H9 (cell line): ENCODE measurements around the gene DKK3. TPM values are rescaled to one million over a fixed set of nuclear protein-coding genes. Genes with fewer than 3 reads are reported as not detected.

Source experiments
- DNase-seq: peaks from one replicate; pipeline ENCODE4 v3.0.0-alpha.2; 2017
- H2AFZ ChIP-seq: one replicate; pipeline ENCODE4 v1.6.1; 2013; ENCODE audit warnings: mild to moderate bottlenecking, low read length, control low read depth, moderate library complexity
- H2AK5ac ChIP-seq: 2 replicates; pipeline ENCODE4 v1.6.1; 2013; ENCODE audit warnings: low read length, control low read depth, mixed read lengths; ENCODE audit not compliant: insufficient read length
- H2BK120ac ChIP-seq: one replicate; pipeline ENCODE4 v1.6.1; 2013; ENCODE audit warnings: low read depth, mild to moderate bottlenecking, low read length, control low read depth, inconsistent platforms; ENCODE audit not compliant: poor library complexity, severe bottlenecking
- H2BK12ac ChIP-seq: 2 replicates; pipeline ENCODE4 v1.6.1; 2013; ENCODE audit warnings: low read length, control low read depth, mixed read lengths, low read depth; ENCODE audit not compliant: insufficient read length
- H2BK15ac ChIP-seq: 2 replicates; pipeline ENCODE4 v1.6.1; 2013; ENCODE audit warnings: low read depth, low read length, control low read depth
- H2BK20ac ChIP-seq: one replicate; pipeline ENCODE4 v1.6.1; 2013; ENCODE audit warnings: low read depth, mild to moderate bottlenecking, low read length, control low read depth, inconsistent platforms; ENCODE audit not compliant: poor library complexity, severe bottlenecking
- H2BK5ac ChIP-seq: 2 replicates; pipeline ENCODE4 v1.6.1; 2013; ENCODE audit warnings: low read length, control low read depth, mixed read lengths; ENCODE audit not compliant: insufficient read length
- H3K14ac ChIP-seq: 2 replicates; pipeline ENCODE4 v1.6.1; 2013; ENCODE audit warnings: low read length, control low read depth; ENCODE audit not compliant: insufficient read depth
- H3K18ac ChIP-seq: 2 replicates; pipeline ENCODE4 v1.6.1; 2013; ENCODE audit warnings: low read depth, mild to moderate bottlenecking, mixed read lengths, low read length, control low read depth; ENCODE audit not compliant: insufficient read length
- H3K23ac ChIP-seq: 2 replicates; pipeline ENCODE4 v1.6.1; 2013; ENCODE audit warnings: low read length, control low read depth, mixed read lengths, low read depth; ENCODE audit not compliant: insufficient read length
- H3K23me2 ChIP-seq: 2 replicates; pipeline ENCODE4 v1.6.1; 2013; ENCODE audit warnings: low read depth, mild to moderate bottlenecking, mixed read lengths, low read length, control low read depth; ENCODE audit not compliant: insufficient read length, poor library complexity, severe bottlenecking
- H3K27ac ChIP-seq: 2 replicates; pipeline ENCODE4 v1.5.1; 2013; ENCODE audit warnings: low read length, control low read depth, mixed read lengths, low read depth; ENCODE audit not compliant: insufficient read length
- H3K27me3 ChIP-seq: 2 replicates; pipeline ENCODE4 v1.6.1; 2013; ENCODE audit warnings: low read length, control low read depth, inconsistent platforms; ENCODE audit not compliant: insufficient read depth
- H3K4ac ChIP-seq: 2 replicates; pipeline ENCODE4 v1.6.1; 2013; ENCODE audit warnings: low read depth, mild to moderate bottlenecking, control low read depth, inconsistent platforms, low read length, moderate library complexity
- H3K4me1 ChIP-seq: 2 replicates; pipeline ENCODE4 v1.6.1; 2013; ENCODE audit warnings: low read length, control low read depth, inconsistent platforms; ENCODE audit not compliant: insufficient read depth
- H3K4me2 ChIP-seq: 2 replicates; pipeline ENCODE4 v1.6.1; 2013; ENCODE audit warnings: low read length, control low read depth, mixed read lengths; ENCODE audit not compliant: insufficient read length, insufficient read depth
- H3K56ac ChIP-seq: 2 replicates; pipeline ENCODE4 v1.6.1; 2013; ENCODE audit warnings: low read depth, mild to moderate bottlenecking, mixed read lengths, low read length, control low read depth; ENCODE audit not compliant: insufficient read length
- H3K79me1 ChIP-seq: 2 replicates; pipeline ENCODE4 v1.6.1; 2013; ENCODE audit warnings: low read depth, mild to moderate bottlenecking, moderate library complexity, low read length, control low read depth, inconsistent platforms; ENCODE audit not compliant: insufficient read depth, poor library complexity, severe bottlenecking
- H3K79me2 ChIP-seq: 2 replicates; pipeline ENCODE4 v1.6.1; 2013; ENCODE audit warnings: low read length, control low read depth, inconsistent platforms; ENCODE audit not compliant: insufficient read depth
- H3K9ac ChIP-seq: 2 replicates; pipeline ENCODE4 v1.6.1; 2013; ENCODE audit warnings: low read length, control low read depth, mixed read lengths; ENCODE audit not compliant: insufficient read length; ENCODE audit errors: extremely low read depth
- H3K9me3 ChIP-seq: one replicate; pipeline ENCODE4 v1.6.1; 2013; ENCODE audit warnings: low read depth, low read length, inconsistent platforms; ENCODE audit not compliant: control insufficient read depth
- H3T11ph ChIP-seq: one replicate; pipeline ENCODE4 v1.6.1; 2013; ENCODE audit warnings: mild to moderate bottlenecking, low read length, control low read depth, inconsistent platforms
- H4K20me1 ChIP-seq: one replicate; pipeline ENCODE4 v1.6.1; 2013; ENCODE audit not compliant: control insufficient read depth, insufficient read length, insufficient read depth
- H4K5ac ChIP-seq: 2 replicates; pipeline ENCODE4 v1.6.1; 2013; ENCODE audit warnings: low read depth, mild to moderate bottlenecking, mixed read lengths, low read length, control low read depth; ENCODE audit not compliant: insufficient read length
- H4K8ac ChIP-seq: replicated peaks from 2 replicates; pipeline ENCODE4 v1.6.1; 2013; ENCODE audit warnings: low read length, control low read depth, mixed read lengths, low read depth; ENCODE audit not compliant: insufficient read length
- H4K91ac ChIP-seq: 2 replicates; pipeline ENCODE4 v1.6.1; 2013; ENCODE audit warnings: low read depth, mild to moderate bottlenecking, moderate library complexity, mixed read lengths, low read length, control low read depth; ENCODE audit not compliant: insufficient read length
- H3K27ac Mint-ChIP-seq, 3 experiments: 2 replicates in 2 of 3; 3 replicates in 1 of 3; pipeline ENCODE4 v1.8.0; 2020 to 2021; ENCODE audit warnings: mixed read lengths in 3 of 3, mild to moderate bottlenecking in 1 of 3, moderate library complexity in 1 of 3
- H3K27me3 Mint-ChIP-seq: 2 replicates; pipeline ENCODE4 v1.8.0; 2021; ENCODE audit warnings: low read depth, mild to moderate bottlenecking, moderate library complexity, mixed read lengths
- H3K36me3 Mint-ChIP-seq, 3 experiments: 2 replicates in 2 of 3; 3 replicates in 1 of 3; pipeline ENCODE4 v1.8.0; 2020 to 2021; ENCODE audit warnings: low read depth in 3 of 3, mixed read lengths in 3 of 3; ENCODE audit not compliant: insufficient read depth in 1 of 3
- H3K4me1 Mint-ChIP-seq, 2 experiments: 2 replicates each; pipeline ENCODE4 v1.8.0; 2020; ENCODE audit warnings: mixed read lengths in 2 of 2
- H3K4me3 Mint-ChIP-seq, 2 experiments: 2 replicates in 1 of 2; 3 replicates in 1 of 2; pipeline ENCODE4 v1.8.0; 2020 to 2021; ENCODE audit warnings: mild to moderate bottlenecking in 2 of 2, mixed read lengths in 2 of 2, moderate library complexity in 1 of 2
- H3K9me3 Mint-ChIP-seq, 2 experiments: 2 replicates in 1 of 2; 3 replicates in 1 of 2; pipeline ENCODE4 v1.8.0; 2020; ENCODE audit warnings: mild to moderate bottlenecking in 2 of 2, mixed read lengths in 2 of 2, moderate library complexity in 1 of 2
- CTCF ChIP-seq: fragments of 200-600 bp; sonication (generic); conservative IDR thresholded peaks from 3 replicates; pipeline ENCODE4 v1.8.0; 2021; ENCODE audit warnings: antibody characterized with exemption, mild to moderate bottlenecking
- WGBS: extraction: QIAGEN DNeasy Blood & Tissue Kit; methylation state at CpG from one replicate; pipeline ENCODE4 v1.1.7; 2013; ENCODE audit warnings: missing lambda C conversion rate, low lambda C conversion rate, mixed read lengths; ENCODE audit not compliant: insufficient read length; ENCODE audit errors: extremely low coverage; 5-methylcytosine and 5-hydroxymethylcytosine counted together
- total RNA-seq: library from RNA; stranded (reverse); gene quantifications from 2 replicates; pipeline ENCODE4 v1.2.1, GENCODE V29; 2021

The DKK3 gene
- total RNA-seq, 1 experiment from 2014 or later = 17.1 TPM

GRCh38 chr11:12048936-12049790, 40.7 kb upstream of the DKK3 start:
- no peaks in the 10 kb centered on the region for H3K79me1 ChIP-seq
- H3K9ac ChIP-seq = no peak overlapping the region
- H3K27ac ChIP-seq = no peak overlapping the region
- H3K56ac ChIP-seq = no peak overlapping the region
- no peak for TF ChIP-seq CTCF
- H3K4ac ChIP-seq = no peak overlapping the region
- no peaks in the 10 kb centered on the region for H3K27me3 ChIP-seq
- no peak overlapping the region for H2BK12ac ChIP-seq
- H3K18ac ChIP-seq = no peak overlapping the region
- Mint-ChIP-seq H3K4me3 (no peak overlapping the region), H3K36me3 (peaks cover 0 to 5% (median 0%) of the 10 kb centered on the region in 3 experiments; a peak in 1 of 7 replicates), H3K27me3 (peaks cover 3% of the 10 kb centered on the region; the same call in 1 of the 2 replicates), H3K27ac (no peak overlapping the region), H3K9me3 (peaks cover 0 to 6% of the 10 kb centered on the region in 2 experiments; a peak in 2 of 5 replicates), H3K4me1 (peaks cover 6 to 13% of the 10 kb centered on the region in 2 experiments)
- no peak overlapping the region for H3K23ac ChIP-seq
- H3T11ph ChIP-seq = no peak overlapping the region
- H4K8ac ChIP-seq = no peak overlapping the region
- H3K79me2 ChIP-seq = no peaks in the 10 kb centered on the region
- no peak overlapping the region for H4K91ac ChIP-seq
- H3K9me3 ChIP-seq = no peaks in the 10 kb centered on the region
- H2BK20ac ChIP-seq = no peak overlapping the region
- no peak for DNase-seq
- no peak overlapping the region for H4K5ac ChIP-seq
- H3K23me2 ChIP-seq = no peaks in the 10 kb centered on the region
- no peak overlapping the region for H3K14ac ChIP-seq
- peaks cover 3% of the 10 kb centered on the region for H4K20me1 ChIP-seq
- H2AK5ac ChIP-seq = no peak overlapping the region
- no peak overlapping the region for H2BK15ac ChIP-seq
- no peaks in the 10 kb centered on the region for H3K4me1 ChIP-seq
- no peak overlapping the region for H3K4me2 ChIP-seq
- no peak overlapping the region for H2BK5ac ChIP-seq
- H2BK120ac ChIP-seq = no peak overlapping the region
- no peak overlapping the region for H2AFZ ChIP-seq
- no CpG with 5 or more reads among the region's 18 CpGs for WGBS
